Midbrain (tissue), 1 donor: ENCODE results near the gene CDC34.

ENCODE experiments used
- DNase-seq: peaks from one replicate; lab custom pipeline; 2025; lab: John Stamatoyannopoulos, UW

The CDC34 gene

GRCh38 chr19:519449-519865, 12.1 kb upstream of the CDC34 start:
- DNase-seq: no peak

GRCh38 chr19:522726-523125, 8.8 kb upstream of the CDC34 start:
- DNase-seq: no peak

- no peak for DNase-seq
Measured at GRCh38 chr19:524062-524674, 7.4 kb upstream of the CDC34 start.

- DNase-seq: no peak
Measured at GRCh38 chr19:525029-525428, 6.5 kb upstream of the CDC34 start.

GRCh38 chr19:525857-526419, 5.6 kb upstream of the CDC34 start:
- DNase-seq: no peak

- no peak for DNase-seq
Measured at GRCh38 chr19:530134-531008, 1.2 kb upstream of the CDC34 start.

GRCh38 chr19:531009-531752, 379 bp upstream of the CDC34 start:
- DNase-seq: peak; percentile 73

GRCh38 chr19:532561-533363, 1.2 kb downstream of the CDC34 start:
- peak; percentile 86 for DNase-seq

GRCh38 chr19:533364-534058, 2.0 kb downstream of the CDC34 start:
- DNase-seq: no peak

- DNase-seq: no peak
Measured at GRCh38 chr19:534088-534487, 2.5 kb downstream of the CDC34 start.

- no peak for DNase-seq
Measured at GRCh38 chr19:535017-535835, 3.7 kb downstream of the CDC34 start.

GRCh38 chr19:536031-536880, 4.7 kb downstream of the CDC34 start:
- no peak for DNase-seq

- DNase-seq: no peak
Measured at GRCh38 chr19:536881-537404, 5.4 kb downstream of the CDC34 start.

GRCh38 chr19:538641-539428, 7.3 kb downstream of the CDC34 start:
- no peak for DNase-seq

GRCh38 chr19:539429-540030, 8.0 kb downstream of the CDC34 start:
- DNase-seq: no peak

- DNase-seq: no peak
Measured at GRCh38 chr19:540867-541637, 9.5 kb downstream of the CDC34 start.

- no peak for DNase-seq
Measured at GRCh38 chr19:541699-542098, 10.1 kb downstream of the CDC34 start.
